ENCODE results near the gene B4GALT2. TPM values are rescaled to one million over a fixed set of nuclear protein-coding genes. Genes with fewer than 3 reads are reported as not detected.

Gene B4GALT2
- total and polyA plus RNA-seq, 2 of the 8 experiments (the other 6 are each of a cell fraction or from before 2014, with no cell fraction given): 56.5 to 121 TPM

GRCh38 chr1:43975249-43975961 lies 3.6 kb upstream of the B4GALT2 start (continued):
- TF ChIP-seq SIX5 (IDR thresholded peaks at IDR 0.05; ENCODE audit: low read depth, low read length): no peak
- TF ChIP-seq HDAC6 (IDR thresholded peaks at IDR 0.05; ENCODE audit: low read depth, low read length): no peak

Data from H1 (cell line).